HL-60 (cell line): ENCODE data around the gene SOX18.

ENCODE experiments used
- DNase-seq, 2 experiments: peaks; one replicate each; pipeline ENCODE4 v3.0.0-alpha.2; 2010 to 2020; ENCODE audit warnings: low read depth in 1 of 2, low spot score in 1 of 2
- H3K27ac ChIP-seq: fragments of 250-450 bp; sonication (Bioruptor Pico); replicated peaks from 2 replicates; pipeline ENCODE4 v1.5.1; 2020; ENCODE audit warnings: mild to moderate bottlenecking, moderate library complexity
- H3K27me3 ChIP-seq: fragments of 250-450 bp; sonication (Bioruptor Pico); 2 replicates; pipeline ENCODE4 v1.5.1; 2021; ENCODE audit warnings: mild to moderate bottlenecking, moderate library complexity; ENCODE audit not compliant: insufficient read depth, poor library complexity, severe bottlenecking
- H3K4me3 ChIP-seq: replicated peaks from 2 replicates; pipeline ENCODE4 v1.5.1; 2011; ENCODE audit warnings: mild to moderate bottlenecking, control low read depth, low read length; ENCODE audit not compliant: insufficient read depth
- GABPA ChIP-seq: IDR thresholded peaks from 2 replicates; pipeline ENCODE4 v1.6.1; 2012; ENCODE audit warnings: low read depth
- POLR2AphosphoS5 ChIP-seq: IDR thresholded peaks from 2 replicates; pipeline ENCODE4 v1.6.1; 2012; ENCODE audit warnings: low read depth
- SPI1 ChIP-seq: IDR thresholded peaks from 2 replicates; pipeline ENCODE4 v1.6.1; 2012; ENCODE audit warnings: low read depth, mild to moderate bottlenecking, borderline replicate concordance
- TF ChIP-seq, protein P1 (sequence below): IDR thresholded peaks from 2 replicates; pipeline ENCODE4 v1.6.1; 2012; ENCODE audit warnings: low read depth; ENCODE audit not compliant: insufficient replicate concordance
- TF ChIP-seq, protein P2 (sequence below): IDR thresholded peaks from one replicate; pipeline ENCODE4 v1.5.1; 2011; ENCODE audit warnings: low read length, control low read depth, inconsistent platforms; ENCODE audit not compliant: insufficient read depth

The SOX18 gene

DNA sequence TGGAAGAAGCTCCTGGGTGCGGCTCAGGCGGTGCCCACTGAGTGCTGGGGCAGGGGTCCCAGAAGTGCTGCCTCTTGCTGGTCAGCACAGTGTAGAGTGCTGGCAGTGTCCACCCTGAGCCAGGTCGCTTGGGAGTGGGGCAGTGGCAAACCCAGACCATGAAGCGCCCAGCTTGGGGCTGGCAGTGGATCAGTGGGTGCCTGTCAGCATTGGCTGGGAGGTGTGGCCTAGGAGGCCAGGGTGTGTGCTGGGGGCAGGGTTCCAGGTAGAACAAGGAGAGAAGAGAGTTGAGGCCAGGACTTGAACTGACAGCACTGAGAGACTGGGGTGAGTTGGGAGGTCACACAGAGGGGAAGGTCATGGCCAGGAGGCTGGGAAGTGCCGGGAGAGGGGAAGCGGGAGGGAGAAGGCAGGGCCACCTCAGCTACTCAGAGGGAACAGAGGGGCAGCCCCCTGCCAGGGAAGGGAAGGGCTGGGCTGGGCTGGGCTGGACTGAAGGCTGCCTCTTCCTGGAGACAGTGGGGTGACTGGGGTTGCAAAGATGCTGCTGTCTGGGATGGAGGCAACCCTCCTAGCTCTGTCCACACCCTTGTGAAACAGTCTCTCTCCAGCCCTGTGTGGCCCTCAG lies 17.7 kb upstream of the SOX18 start:
- Histone ChIP-seq H3K27ac (no peak overlapping the region), H3K27me3 (no peaks in the 10 kb centered on the region), H3K4me3 (no peak overlapping the region)
- no peak for DNase-seq
- TF ChIP-seq SPI1 (no peak), POLR2AphosphoS5 (no peak), GABPA (no peak)
- TF ChIP-seq, protein P1, sequence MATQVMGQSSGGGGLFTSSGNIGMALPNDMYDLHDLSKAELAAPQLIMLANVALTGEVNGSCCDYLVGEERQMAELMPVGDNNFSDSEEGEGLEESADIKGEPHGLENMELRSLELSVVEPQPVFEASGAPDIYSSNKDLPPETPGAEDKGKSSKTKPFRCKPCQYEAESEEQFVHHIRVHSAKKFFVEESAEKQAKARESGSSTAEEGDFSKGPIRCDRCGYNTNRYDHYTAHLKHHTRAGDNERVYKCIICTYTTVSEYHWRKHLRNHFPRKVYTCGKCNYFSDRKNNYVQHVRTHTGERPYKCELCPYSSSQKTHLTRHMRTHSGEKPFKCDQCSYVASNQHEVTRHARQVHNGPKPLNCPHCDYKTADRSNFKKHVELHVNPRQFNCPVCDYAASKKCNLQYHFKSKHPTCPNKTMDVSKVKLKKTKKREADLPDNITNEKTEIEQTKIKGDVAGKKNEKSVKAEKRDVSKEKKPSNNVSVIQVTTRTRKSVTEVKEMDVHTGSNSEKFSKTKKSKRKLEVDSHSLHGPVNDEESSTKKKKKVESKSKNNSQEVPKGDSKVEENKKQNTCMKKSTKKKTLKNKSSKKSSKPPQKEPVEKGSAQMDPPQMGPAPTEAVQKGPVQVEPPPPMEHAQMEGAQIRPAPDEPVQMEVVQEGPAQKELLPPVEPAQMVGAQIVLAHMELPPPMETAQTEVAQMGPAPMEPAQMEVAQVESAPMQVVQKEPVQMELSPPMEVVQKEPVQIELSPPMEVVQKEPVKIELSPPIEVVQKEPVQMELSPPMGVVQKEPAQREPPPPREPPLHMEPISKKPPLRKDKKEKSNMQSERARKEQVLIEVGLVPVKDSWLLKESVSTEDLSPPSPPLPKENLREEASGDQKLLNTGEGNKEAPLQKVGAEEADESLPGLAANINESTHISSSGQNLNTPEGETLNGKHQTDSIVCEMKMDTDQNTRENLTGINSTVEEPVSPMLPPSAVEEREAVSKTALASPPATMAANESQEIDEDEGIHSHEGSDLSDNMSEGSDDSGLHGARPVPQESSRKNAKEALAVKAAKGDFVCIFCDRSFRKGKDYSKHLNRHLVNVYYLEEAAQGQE = no peak
- TF ChIP-seq, protein P2, sequence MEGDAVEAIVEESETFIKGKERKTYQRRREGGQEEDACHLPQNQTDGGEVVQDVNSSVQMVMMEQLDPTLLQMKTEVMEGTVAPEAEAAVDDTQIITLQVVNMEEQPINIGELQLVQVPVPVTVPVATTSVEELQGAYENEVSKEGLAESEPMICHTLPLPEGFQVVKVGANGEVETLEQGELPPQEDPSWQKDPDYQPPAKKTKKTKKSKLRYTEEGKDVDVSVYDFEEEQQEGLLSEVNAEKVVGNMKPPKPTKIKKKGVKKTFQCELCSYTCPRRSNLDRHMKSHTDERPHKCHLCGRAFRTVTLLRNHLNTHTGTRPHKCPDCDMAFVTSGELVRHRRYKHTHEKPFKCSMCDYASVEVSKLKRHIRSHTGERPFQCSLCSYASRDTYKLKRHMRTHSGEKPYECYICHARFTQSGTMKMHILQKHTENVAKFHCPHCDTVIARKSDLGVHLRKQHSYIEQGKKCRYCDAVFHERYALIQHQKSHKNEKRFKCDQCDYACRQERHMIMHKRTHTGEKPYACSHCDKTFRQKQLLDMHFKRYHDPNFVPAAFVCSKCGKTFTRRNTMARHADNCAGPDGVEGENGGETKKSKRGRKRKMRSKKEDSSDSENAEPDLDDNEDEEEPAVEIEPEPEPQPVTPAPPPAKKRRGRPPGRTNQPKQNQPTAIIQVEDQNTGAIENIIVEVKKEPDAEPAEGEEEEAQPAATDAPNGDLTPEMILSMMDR = no peak

DNA sequence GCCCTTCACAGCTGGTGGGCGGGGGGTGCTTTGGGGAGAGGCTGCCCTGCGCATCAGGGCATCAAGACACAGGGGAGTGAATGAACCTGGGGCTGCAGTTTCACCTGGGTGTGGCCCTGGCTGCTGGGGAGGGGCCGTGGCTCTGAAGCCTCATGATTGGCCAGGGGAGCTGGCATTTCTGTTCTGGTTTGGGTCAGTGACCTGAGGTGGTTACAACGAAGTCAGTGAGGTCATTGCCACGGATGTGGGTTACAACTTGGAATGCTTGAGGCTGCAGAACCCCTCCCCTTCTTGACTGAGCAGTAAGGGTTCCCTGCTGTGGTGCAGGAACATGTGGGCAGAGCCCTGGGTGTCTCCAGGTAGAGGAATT lies 16.5 kb upstream of the SOX18 start:
- DNase-seq = no peak
- TF ChIP-seq SPI1 = no peak
- TF ChIP-seq GABPA = no peak
- TF ChIP-seq, protein P1 = no peak
- TF ChIP-seq POLR2AphosphoS5 = no peak
- TF ChIP-seq, protein P2 = no peak
- Histone ChIP-seq H3K27ac (no peak overlapping the region), H3K4me3 (no peak overlapping the region), H3K27me3 (no peaks in the 10 kb centered on the region)

DNA sequence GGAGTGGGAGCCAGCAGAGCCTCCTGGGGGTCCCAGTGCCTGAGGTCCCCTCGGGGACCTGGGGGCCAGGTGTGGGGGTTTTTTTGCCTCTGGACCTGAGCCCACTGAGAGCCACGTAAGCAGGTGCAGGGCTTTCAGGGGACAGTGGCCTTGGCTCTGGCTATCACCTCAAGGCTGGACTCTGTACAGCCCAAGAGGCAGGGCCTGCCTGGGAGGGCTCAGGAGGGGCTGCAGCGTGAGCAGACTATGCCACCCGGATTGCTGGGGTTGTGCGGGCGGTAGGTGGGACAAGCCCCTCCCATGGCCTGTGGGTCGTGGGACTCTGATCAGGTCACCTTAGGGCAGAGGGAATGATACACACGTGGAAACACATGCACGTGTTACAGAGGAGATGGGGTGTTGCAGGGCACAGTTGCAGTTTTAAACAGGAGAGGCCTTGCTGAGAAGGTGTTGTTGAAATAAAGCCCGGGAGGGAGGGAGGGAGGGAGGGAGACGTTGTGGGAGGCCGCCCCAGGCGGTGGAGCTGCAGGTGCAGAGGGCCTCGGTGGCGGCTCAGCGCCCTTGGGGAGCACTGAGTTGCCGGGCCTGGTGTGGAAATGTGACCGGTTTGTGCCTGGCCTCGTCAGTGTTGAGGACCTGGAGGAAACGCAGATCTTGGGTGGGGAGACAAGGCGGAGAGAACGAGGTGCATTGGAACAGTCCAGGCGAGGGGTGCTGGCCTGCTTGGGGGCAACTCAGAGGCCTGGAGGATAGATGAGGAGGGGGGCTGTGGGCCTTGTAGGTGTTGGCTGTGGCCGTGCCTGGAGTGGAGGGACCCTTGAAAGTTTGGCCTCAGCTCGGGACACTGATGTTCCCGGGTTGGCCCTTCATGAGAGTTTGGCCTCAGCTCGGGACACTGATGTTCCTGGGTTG lies 15.9 kb upstream of the SOX18 start:
- Histone ChIP-seq H3K27me3 (no peaks in the 10 kb centered on the region), H3K27ac (no peak overlapping the region), H3K4me3 (no peak overlapping the region)
- TF ChIP-seq SPI1 (no peak), GABPA (no peak), POLR2AphosphoS5 (no peak)
- TF ChIP-seq, protein P2 = no peak
- TF ChIP-seq, protein P1 = no peak
- DNase-seq = no peak
